Measurements from ENCODE around the gene LRP1B.
A peak's percentile ranks its signal among the peaks of the same experiment; 100 is the strongest.

The LRP1B gene

GRCh38 chr2:141930803-141931202, 200.0 kb downstream of the LRP1B start:
- no peak for TF ChIP-seq ESRRG (CRISPR knock-in tag; IDR thresholded peaks at IDR 0.05)
- no peak for TF ChIP-seq CSDC2 (CRISPR knock-in tag; IDR thresholded peaks at IDR 0.05)
- no peak for TF ChIP-seq ISL1 (CRISPR knock-in tag; IDR thresholded peaks at IDR 0.05)
- no peak for TF ChIP-seq ZFP30 (CRISPR knock-in tag; IDR thresholded peaks at IDR 0.05)
- TF ChIP-seq RARB (CRISPR knock-in tag; IDR thresholded peaks at IDR 0.05): no peak
- no peak for TF ChIP-seq ZFP3 (CRISPR knock-in tag; IDR thresholded peaks at IDR 0.05)
- TF ChIP-seq TOX (CRISPR knock-in tag; IDR thresholded peaks at IDR 0.05; ENCODE audit: borderline replicate concordance): no peak
- no peak for ATAC-seq

GRCh38 chr2:141929331-141930252, 201.2 kb downstream of the LRP1B start:
- TF ChIP-seq ZNF8 (CRISPR knock-in tag; IDR thresholded peaks at IDR 0.05) (no peak), ISL1 (CRISPR knock-in tag; IDR thresholded peaks at IDR 0.05) (peak; percentile 70)
- ATAC-seq: no peak; the same call in 2 of the 3 replicates

GRCh38 chr2:141928476-141928875, 202.3 kb downstream of the LRP1B start:
- TF ChIP-seq ZNF8 (CRISPR knock-in tag; IDR thresholded peaks at IDR 0.05) (no peak), ZFP30 (CRISPR knock-in tag; IDR thresholded peaks at IDR 0.05) (no peak), ZFP3 (CRISPR knock-in tag; IDR thresholded peaks at IDR 0.05) (no peak), SNAI2 (CRISPR knock-in tag; IDR thresholded peaks at IDR 0.05) (no peak), ZNF565 (CRISPR knock-in tag; conservative IDR thresholded peaks at IDR 0.05; ENCODE audit: low read depth) (no peak), CSDC2 (CRISPR knock-in tag; IDR thresholded peaks at IDR 0.05) (no peak), POU6F1 (CRISPR knock-in tag; IDR thresholded peaks at IDR 0.05; ENCODE audit: borderline replicate concordance, low read depth) (no peak), TOX (CRISPR knock-in tag; IDR thresholded peaks at IDR 0.05; ENCODE audit: borderline replicate concordance) (no peak), GLIS3 (CRISPR knock-in tag; IDR thresholded peaks at IDR 0.05) (no peak), BACH2 (CRISPR knock-in tag; IDR thresholded peaks at IDR 0.05; ENCODE audit: borderline replicate concordance) (no peak), ZC3H10 (CRISPR knock-in tag; IDR thresholded peaks at IDR 0.05) (no peak)
- ATAC-seq: no peak

GRCh38 chr2:141927536-141927935, 203.3 kb downstream of the LRP1B start:
- no peak for ATAC-seq
- TF ChIP-seq CREB5 (CRISPR knock-in tag; IDR thresholded peaks at IDR 0.05; ENCODE audit: low read depth) (no peak), PPARA (CRISPR knock-in tag; IDR thresholded peaks at IDR 0.05; ENCODE audit: borderline replicate concordance) (no peak), BACH2 (CRISPR knock-in tag; IDR thresholded peaks at IDR 0.05; ENCODE audit: borderline replicate concordance) (no peak), ISL1 (CRISPR knock-in tag; IDR thresholded peaks at IDR 0.05) (0 out of 2 replicates have a peak, but pooled peaks have one; percentile 17), SNAI2 (CRISPR knock-in tag; IDR thresholded peaks at IDR 0.05) (no peak), GLIS3 (CRISPR knock-in tag; IDR thresholded peaks at IDR 0.05) (no peak), ZFP3 (CRISPR knock-in tag; IDR thresholded peaks at IDR 0.05) (no peak)

- ATAC-seq: peak; percentile 48; the same call in 1 of the 3 replicates
- TF ChIP-seq ZNF565 (CRISPR knock-in tag; conservative IDR thresholded peaks at IDR 0.05; ENCODE audit: low read depth) (no peak), BACH2 (CRISPR knock-in tag; IDR thresholded peaks at IDR 0.05; ENCODE audit: borderline replicate concordance) (no peak), TCF4 (CRISPR knock-in tag; IDR thresholded peaks at IDR 0.05; ENCODE audit: borderline replicate concordance) (peak; percentile 55; the same call in 1 of the 2 replicates), ESRRG (CRISPR knock-in tag; IDR thresholded peaks at IDR 0.05) (no peak), TOX (CRISPR knock-in tag; IDR thresholded peaks at IDR 0.05; ENCODE audit: borderline replicate concordance) (no peak), ARNTL (CRISPR knock-in tag; IDR thresholded peaks at IDR 0.05; ENCODE audit: borderline replicate concordance, low read depth) (no peak), ZNF70 (CRISPR knock-in tag; IDR thresholded peaks at IDR 0.05) (no peak), SNAI2 (CRISPR knock-in tag; IDR thresholded peaks at IDR 0.05) (no peak), ZC3H10 (CRISPR knock-in tag; IDR thresholded peaks at IDR 0.05) (no peak), CSRNP3 (CRISPR knock-in tag; IDR thresholded peaks at IDR 0.05) (no peak), POU6F1 (CRISPR knock-in tag; IDR thresholded peaks at IDR 0.05; ENCODE audit: borderline replicate concordance, low read depth) (no peak), ZNF8 (CRISPR knock-in tag; IDR thresholded peaks at IDR 0.05) (no peak), ISL1 (CRISPR knock-in tag; IDR thresholded peaks at IDR 0.05) (no peak), CSDC2 (CRISPR knock-in tag; IDR thresholded peaks at IDR 0.05) (no peak), RARB (CRISPR knock-in tag; IDR thresholded peaks at IDR 0.05) (no peak), CREB5 (CRISPR knock-in tag; IDR thresholded peaks at IDR 0.05; ENCODE audit: low read depth) (no peak), OSR1 (CRISPR knock-in tag; IDR thresholded peaks at IDR 0.05) (no peak), PATZ1 (CRISPR knock-in tag; IDR thresholded peaks at IDR 0.05; ENCODE audit: borderline replicate concordance) (no peak)
Measured at GRCh38 chr2:141925511-141925910, 205.3 kb downstream of the LRP1B start.

All from SK-N-SH treated with all-trans-retinoic acid at 6 μM for 48 hours (cell line).